Parathyroid adenoma (tissue), 2 donors: Measurements from ENCODE around the gene TAP1.
A peak's percentile ranks its signal among the peaks of the same experiment; 100 is the strongest.

Source experiments
- H2AFZ ChIP-seq: fragments of 300-600 bp; sonication (generic); one replicate; pipeline ENCODE4 v1.7.0; 2017; ENCODE audit warnings: antibody characterized with exemption, mild to moderate bottlenecking
- H3K27ac ChIP-seq: fragments of 300-600 bp; sonication (generic); one replicate; pipeline ENCODE4 v1.7.0; 2017
- H3K27me3 ChIP-seq: fragments of 300-600 bp; sonication (generic); one replicate; pipeline ENCODE4 v1.7.0; 2017; ENCODE audit warnings: low read length; ENCODE audit not compliant: control insufficient read depth, insufficient read depth
- H3K36me3 ChIP-seq: fragments of 300-600 bp; sonication (generic); one replicate; pipeline ENCODE4 v1.7.0; 2017; ENCODE audit warnings: low read length; ENCODE audit not compliant: control insufficient read depth, insufficient read depth
- H3K4me1 ChIP-seq: fragments of 300-600 bp; sonication (generic); one replicate; pipeline ENCODE4 v1.7.0; 2017; ENCODE audit warnings: control low read depth
- H3K4me2 ChIP-seq: fragments of 300-600 bp; sonication (generic); one replicate; pipeline ENCODE4 v1.7.0; 2017; ENCODE audit warnings: low read length
- H3K4me3 ChIP-seq: fragments of 300-600 bp; sonication (generic); one replicate; pipeline ENCODE4 v1.7.0; 2017; ENCODE audit warnings: low read depth, low read length
- H3K79me2 ChIP-seq: fragments of 300-600 bp; sonication (generic); one replicate; pipeline ENCODE4 v1.7.0; 2017; ENCODE audit warnings: control low read depth
- H3K9ac ChIP-seq: fragments of 300-600 bp; sonication (generic); one replicate; pipeline ENCODE4 v1.7.0; 2017; ENCODE audit warnings: mild to moderate bottlenecking
- H3K9me3 ChIP-seq: fragments of 300-600 bp; sonication (generic); one replicate; pipeline ENCODE4 v1.7.0; 2017; ENCODE audit warnings: low read length; ENCODE audit not compliant: control insufficient read depth
- CTCF ChIP-seq: fragments of 300-600 bp; sonication (generic); IDR thresholded peaks from one replicate; pipeline ENCODE4 v1.7.0; 2017; ENCODE audit warnings: antibody characterized with exemption, mild to moderate bottlenecking
- donor health status: primary hyperparathyroidism.

TAP1 gene

GRCh38 chr6:32889533-32889932 is 36.0 kb upstream of the TAP1 start:
- no peak overlapping the region for H2AFZ ChIP-seq
- no peaks in the 10 kb centered on the region for H3K79me2 ChIP-seq
- H3K36me3 ChIP-seq: no peaks in the 10 kb centered on the region
- H3K27ac ChIP-seq: no peak overlapping the region
- TF ChIP-seq CTCF: no peak
- no peak overlapping the region for H3K4me3 ChIP-seq
- no peak overlapping the region for H3K4me2 ChIP-seq
- H3K9ac ChIP-seq: no peak overlapping the region
- no peaks in the 10 kb centered on the region for H3K4me1 ChIP-seq
- H3K27me3 ChIP-seq: no peaks in the 10 kb centered on the region
- no peaks in the 10 kb centered on the region for H3K9me3 ChIP-seq

GRCh38 chr6:32888576-32888975 is 35.1 kb upstream of the TAP1 start:
- Histone ChIP-seq H3K9me3 (no peaks in the 10 kb centered on the region), H3K4me1 (no peaks in the 10 kb centered on the region), H3K27me3 (no peaks in the 10 kb centered on the region), H3K4me3 (no peak overlapping the region), H3K27ac (no peak overlapping the region), H3K36me3 (no peaks in the 10 kb centered on the region), H2AFZ (no peak overlapping the region), H3K9ac (no peak overlapping the region), H3K79me2 (no peaks in the 10 kb centered on the region), H3K4me2 (no peak overlapping the region)
- no peak for TF ChIP-seq CTCF

- Histone ChIP-seq H2AFZ (no peak overlapping the region), H3K79me2 (no peaks in the 10 kb centered on the region), H3K9ac (no peak overlapping the region), H3K9me3 (no peaks in the 10 kb centered on the region), H3K4me2 (no peak overlapping the region), H3K4me3 (no peak overlapping the region), H3K36me3 (no peaks in the 10 kb centered on the region), H3K4me1 (no peaks in the 10 kb centered on the region), H3K27me3 (no peaks in the 10 kb centered on the region), H3K27ac (no peak overlapping the region)
- TF ChIP-seq CTCF: no peak
Measured at GRCh38 chr6:32887616-32888015, 34.1 kb upstream of the TAP1 start.

GRCh38 chr6:32886681-32887383 is 33.3 kb upstream of the TAP1 start:
- no peaks in the 10 kb centered on the region for H3K79me2 ChIP-seq
- no peak overlapping the region for H3K4me2 ChIP-seq
- H3K27me3 ChIP-seq: no peaks in the 10 kb centered on the region
- H3K9ac ChIP-seq: no peak overlapping the region
- no peak for TF ChIP-seq CTCF
- no peak overlapping the region for H3K27ac ChIP-seq
- H2AFZ ChIP-seq: no peak overlapping the region
- H3K4me3 ChIP-seq: no peak overlapping the region
- no peaks in the 10 kb centered on the region for H3K4me1 ChIP-seq
- no peaks in the 10 kb centered on the region for H3K36me3 ChIP-seq
- no peaks in the 10 kb centered on the region for H3K9me3 ChIP-seq

- no peaks in the 10 kb centered on the region for H3K9me3 ChIP-seq
- H3K79me2 ChIP-seq: no peaks in the 10 kb centered on the region
- no peak overlapping the region for H2AFZ ChIP-seq
- no peak overlapping the region for H3K9ac ChIP-seq
- H3K4me1 ChIP-seq: no peaks in the 10 kb centered on the region
- H3K27me3 ChIP-seq: no peaks in the 10 kb centered on the region
- H3K4me3 ChIP-seq: no peak overlapping the region
- H3K27ac ChIP-seq: no peak overlapping the region
- peak; percentile 72 for TF ChIP-seq CTCF
- H3K36me3 ChIP-seq: no peaks in the 10 kb centered on the region
- no peak overlapping the region for H3K4me2 ChIP-seq
Measured at GRCh38 chr6:32885698-32886286, 32.3 kb upstream of the TAP1 start.
